Stimulated activated CD4-positive, alpha-beta T cell treated with anti-CD3 and anti-CD28 coated beads, Interleukin-1b, Interleukin-23, amount 100 ng/mL, for 1 hour (primary cell): ENCODE results near the gene KRTAP3-3.
"Not testable (repeated sequence)": the region's sequence is repeated elsewhere in the genome, so short reads cannot be mapped to it uniquely, and the experiment has no call there.

ENCODE experiments used
- DNase-seq, 2 donors: peaks; one replicate each; pipeline ENCODE4 v3.0.0-alpha.2; 2020; ENCODE audit warnings: low read depth in 2 of 2

Gene KRTAP3-3

GRCh38 chr17:41004397-41004796 lies 10.4 kb upstream of the KRTAP3-3 start:
- no peak for DNase-seq

- no peak for DNase-seq
These were observed 10.0 kb upstream of the KRTAP3-3 start for GRCh38 chr17:41003926-41004325.

- no peak for DNase-seq
These were observed 8.8 kb upstream of the KRTAP3-3 start for GRCh38 chr17:41002814-41003213.

GRCh38 chr17:41001795-41002194 lies 7.8 kb upstream of the KRTAP3-3 start:
- no peak for DNase-seq

GRCh38 chr17:40999563-40999962 lies 5.6 kb upstream of the KRTAP3-3 start, which contains the start of gene KRTAP3-2:
KRTAP3-2 (minus strand) TSS chr17:40999906; CDS start chr17:40999853, 53 bp downstream.
- DNase-seq: not testable (repeated sequence)

- DNase-seq: no peak
These were observed 3.4 kb upstream of the KRTAP3-3 start for GRCh38 chr17:40997361-40997760.

GRCh38 chr17:40996829-40997228 lies 2.9 kb upstream of the KRTAP3-3 start:
- DNase-seq: no peak

GRCh38 chr17:40995116-40995515 lies 1.2 kb upstream of the KRTAP3-3 start:
- no peak for DNase-seq

GRCh38 chr17:40993084-40993483 lies 880 bp downstream of the KRTAP3-3 start:
- no peak for DNase-seq

- DNase-seq: no peak
These were observed 1.3 kb downstream of the KRTAP3-3 start for GRCh38 chr17:40992666-40993065.

GRCh38 chr17:40986920-40987319 lies 7.0 kb downstream of the KRTAP3-3 start:
- no peak for DNase-seq

GRCh38 chr17:40984226-40984625 lies 9.7 kb downstream of the KRTAP3-3 start, which contains the start of gene KRT40:
KRT40 (minus strand) TSS chr17:40984326; CDS start chr17:40984273, 53 bp downstream.
- no peak for DNase-seq

- no peak for DNase-seq
These were observed 12.8 kb downstream of the KRTAP3-3 start for GRCh38 chr17:40981115-40981514.

GRCh38 chr17:40980596-40980995 lies 13.4 kb downstream of the KRTAP3-3 start:
- no peak for DNase-seq

- no peak for DNase-seq
These were observed 13.8 kb downstream of the KRTAP3-3 start for GRCh38 chr17:40980117-40980516.

- DNase-seq: no peak
These were observed 15.3 kb downstream of the KRTAP3-3 start for GRCh38 chr17:40978575-40979151.

GRCh38 chr17:40975516-40975915 lies 18.4 kb downstream of the KRTAP3-3 start:
- no peak for DNase-seq

GRCh38 chr17:40974366-40974765 lies 19.6 kb downstream of the KRTAP3-3 start:
- no peak for DNase-seq

- DNase-seq: no peak
These were observed 26.4 kb downstream of the KRTAP3-3 start for GRCh38 chr17:40967582-40967981.

GRCh38 chr17:40966848-40967247 lies 27.1 kb downstream of the KRTAP3-3 start, which contains the start of gene KRT39:
KRT39 (minus strand) TSS chr17:40966948; CDS start chr17:40966856, 92 bp downstream.
- DNase-seq: no peak

- no peak for DNase-seq
These were observed 30.1 kb downstream of the KRTAP3-3 start for GRCh38 chr17:40963838-40964237.

- DNase-seq: no peak
These were observed 31.9 kb downstream of the KRTAP3-3 start for GRCh38 chr17:40962059-40962561.

- no peak for DNase-seq
These were observed 32.4 kb downstream of the KRTAP3-3 start for GRCh38 chr17:40961591-40961990.

GRCh38 chr17:40960144-40960543 lies 33.8 kb downstream of the KRTAP3-3 start:
- no peak for DNase-seq
